Esophagus squamous epithelium (tissue), 5 donors: ENCODE measurements around the gene VAV3. TPM values are rescaled to one million over a fixed set of nuclear protein-coding genes. Genes with fewer than 3 reads are reported as not detected.

ENCODE experiments used
- DNase-seq: peaks from one replicate; lab custom pipeline; 2025; lab: John Stamatoyannopoulos, UW
- H3K27ac ChIP-seq, 4 donors: fragments of 200-600 bp; sonication (generic); one replicate each; pipeline ENCODE4 v1.5.1; 2016 to 2019; ENCODE audit warnings: mild to moderate bottlenecking in 1 of 4
- H3K27me3 ChIP-seq, 4 donors: fragments of 200-600 bp; sonication (generic); 1 replicate in 3 of 4; 2 replicates in 1 of 4; pipeline versions ENCODE4 v1.5.1 to v1.6.0; 2017 to 2021; ENCODE audit warnings: antibody characterized with exemption in 1 of 4
- H3K36me3 ChIP-seq, 3 donors: fragments of 200-600 bp; sonication (generic); one replicate each; pipeline ENCODE4 v1.5.1; 2016 to 2019
- H3K4me1 ChIP-seq, 3 donors: fragments of 200-600 bp; sonication (generic); one replicate each; pipeline ENCODE4 v1.5.1; 2017 to 2019
- H3K4me3 ChIP-seq, 4 donors: fragments of 200-600 bp; sonication (generic); 1 replicate in 3 of 4; 2 replicates in 1 of 4; pipeline ENCODE4 v1.5.1; 2016 to 2019; ENCODE audit warnings: mild to moderate bottlenecking in 2 of 4, moderate library complexity in 1 of 4
- H3K9me3 ChIP-seq, 3 donors: fragments of 200-600 bp; sonication (generic); one replicate each; pipeline ENCODE4 v1.5.1; 2016 to 2019
- CTCF ChIP-seq, 6 experiments: fragments of 450-650 bp in 4 of 6; fragments of 200-600 bp in 2 of 6; sonication (generic) in 2 of 6; IDR thresholded peaks; one replicate each; pipeline ENCODE4 v1.5.1; 2016 to 2019; ENCODE audit warnings: antibody characterized with exemption in 6 of 6, mild to moderate bottlenecking in 4 of 6, moderate library complexity in 4 of 6
- POLR2A ChIP-seq, 4 donors: fragments of 450-650 bp; IDR thresholded peaks; one replicate each; pipeline ENCODE4 v1.6.1; 2017; ENCODE audit warnings: antibody characterized with exemption in 4 of 4, mild to moderate bottlenecking in 4 of 4, moderate library complexity in 3 of 4
- WGBS, 2 donors: methylation state at CpG; one replicate each; pipeline ENCODE4 v1.1.5; 2018; 5-methylcytosine and 5-hydroxymethylcytosine counted together
- intact Hi-C: fragments of 100-400 bp; cut with DNase I; formaldehyde crosslinking; loops from one replicate; pipeline ENCODE4 v1.15.0; 2022
- total RNA-seq, 4 donors: library from RNA; depleted of rRNA; stranded (reverse); fragments of >200 nt; gene quantifications; one replicate each; pipeline ENCODE4 v1.1.0, GENCODE V29; 2016
- donor health status: DM: yes; HTN: yes; CAD: no.

The VAV3 gene
- total RNA-seq, 4 donors from 2014 or later, result 43.4 to 126 (median 76.9) TPM

GRCh38 chr1:107550358-107550757, 414.6 kb downstream of the VAV3 start:
- H3K27ac ChIP-seq, result no peak overlapping the region
- H3K9me3 ChIP-seq, result no peaks in the 10 kb centered on the region
- no peaks in the 10 kb centered on the region for H3K27me3 ChIP-seq
- no peak overlapping the region for H3K4me3 ChIP-seq
- H3K4me1 ChIP-seq, result peaks cover 4 to 21% (median 7%) of the 10 kb centered on the region in 3 donors
- no peak for TF ChIP-seq CTCF (IDR thresholded peaks at IDR 0.05)
- no peak for TF ChIP-seq POLR2A (IDR thresholded peaks at IDR 0.05)
- intact Hi-C loops, result no loop called here
- no peak for DNase-seq
- H3K36me3 ChIP-seq, result no peaks in the 10 kb centered on the region
- 89 to 93% methylated on average over 5 of the region's 5 CpGs for WGBS, 2 donors

GRCh38 chr1:107549152-107549810, 415.7 kb downstream of the VAV3 start:
- peaks cover 7 to 32% (median 13%) of the 10 kb centered on the region in 3 donors for H3K4me1 ChIP-seq
- H3K4me3 ChIP-seq, result no peak overlapping the region
- TF ChIP-seq POLR2A (IDR thresholded peaks at IDR 0.05) (no peak), CTCF (IDR thresholded peaks at IDR 0.05) (no peak)
- no peaks in the 10 kb centered on the region for H3K9me3 ChIP-seq
- no peaks in the 10 kb centered on the region for H3K36me3 ChIP-seq
- WGBS, 2 donors, result 62 to 77% methylated on average over 3 of the region's 3 CpGs
- DNase-seq, result no peak
- intact Hi-C loops, result no loop called here
- H3K27me3 ChIP-seq, result no peaks in the 10 kb centered on the region
- H3K27ac ChIP-seq, result no peak overlapping the region

- H3K36me3 ChIP-seq, result no peaks in the 10 kb centered on the region
- intact Hi-C loops, result no loop called here
- 74% methylated on average over 3 of the region's 3 CpGs for WGBS, 2 donors
- no peaks in the 10 kb centered on the region for H3K27me3 ChIP-seq
- peaks cover 7 to 42% (median 13%) of the 10 kb centered on the region in 3 donors for H3K4me1 ChIP-seq
- H3K27ac ChIP-seq, result peak overlapping the region in 2 of 4 donors; percentile 22 to 47
- no peak for DNase-seq
- no peak for TF ChIP-seq POLR2A (IDR thresholded peaks at IDR 0.05)
- TF ChIP-seq CTCF (IDR thresholded peaks at IDR 0.05), result no peak
- H3K9me3 ChIP-seq, result peaks cover 0 to 3% (median 0%) of the 10 kb centered on the region in 3 donors
- no peak overlapping the region for H3K4me3 ChIP-seq
Measured at GRCh38 chr1:107548276-107548675, 416.7 kb downstream of the VAV3 start.

GRCh38 chr1:107547363-107548155, 417.4 kb downstream of the VAV3 start:
- no peaks in the 10 kb centered on the region for H3K36me3 ChIP-seq
- peaks cover 0 to 3% (median 0%) of the 10 kb centered on the region in 3 donors for H3K9me3 ChIP-seq
- peaks cover 7 to 47% (median 13%) of the 10 kb centered on the region in 3 donors for H3K4me1 ChIP-seq
- intact Hi-C loops, result no loop called here
- no peaks in the 10 kb centered on the region for H3K27me3 ChIP-seq
- WGBS, 2 donors, result 45 to 57% methylated on average over 4 of the region's 4 CpGs
- DNase-seq, result no peak
- H3K27ac ChIP-seq, result peak overlapping the region in 2 of 4 donors; percentile 22 to 47
- H3K4me3 ChIP-seq, result no peak overlapping the region
- TF ChIP-seq CTCF (IDR thresholded peaks at IDR 0.05), result no peak
- no peak for TF ChIP-seq POLR2A (IDR thresholded peaks at IDR 0.05)

GRCh38 chr1:107546576-107546975, 418.4 kb downstream of the VAV3 start:
- H3K27me3 ChIP-seq, result no peaks in the 10 kb centered on the region
- H3K4me1 ChIP-seq, result peaks cover 7 to 57% (median 13%) of the 10 kb centered on the region in 3 donors
- DNase-seq, result no peak
- no peak overlapping the region for H3K4me3 ChIP-seq
- peaks cover 0 to 3% (median 0%) of the 10 kb centered on the region in 3 donors for H3K9me3 ChIP-seq
- no peak overlapping the region for H3K27ac ChIP-seq
- WGBS, 2 donors, result 76 to 88% methylated on average over 4 of the region's 4 CpGs
- TF ChIP-seq CTCF (IDR thresholded peaks at IDR 0.05) (no peak), POLR2A (IDR thresholded peaks at IDR 0.05) (no peak)
- intact Hi-C loops, result no loop called here
- no peaks in the 10 kb centered on the region for H3K36me3 ChIP-seq
